ENCODE results near the gene TNNI2.

- no peak for TF ChIP-seq EZH2 (IDR thresholded peaks at IDR 0.05; ENCODE audit: low read length, unreplicated experiment)
- no peak for TF ChIP-seq CTCF (conservative IDR thresholded peaks at IDR 0.05; ENCODE audit: low read depth, low read length)
- no peak for TF ChIP-seq EZH2phosphoT487 (IDR thresholded peaks at IDR 0.05; ENCODE audit: borderline replicate concordance, low read length)
These were observed 5.7 kb downstream of the TNNI2 start for GRCh38 chr11:1844221-1845094.

All from PC-3 (cell line).